GM18511 (cell line): ENCODE data around the gene BMPER.
"Not testable (repeated sequence)": the region's sequence is repeated elsewhere in the genome, so short reads cannot be mapped to it uniquely, and the experiment has no call there.

Experiments
- ATAC-seq: cut with Tn5 transposase; IDR thresholded peaks from one replicate; pipeline ENCODE4 v1.9.1; 2021; ENCODE audit warnings: mild to moderate bottlenecking, moderate library complexity; ENCODE audit not compliant: unreplicated experiment

Gene BMPER

GRCh38 chr7:34165466-34165865, 260.1 kb downstream of the BMPER start:
- no peak for ATAC-seq

GRCh38 chr7:34165927-34166550, 260.7 kb downstream of the BMPER start:
- ATAC-seq = no peak

GRCh38 chr7:34168013-34168412, 262.7 kb downstream of the BMPER start:
- ATAC-seq = no peak

DNA sequence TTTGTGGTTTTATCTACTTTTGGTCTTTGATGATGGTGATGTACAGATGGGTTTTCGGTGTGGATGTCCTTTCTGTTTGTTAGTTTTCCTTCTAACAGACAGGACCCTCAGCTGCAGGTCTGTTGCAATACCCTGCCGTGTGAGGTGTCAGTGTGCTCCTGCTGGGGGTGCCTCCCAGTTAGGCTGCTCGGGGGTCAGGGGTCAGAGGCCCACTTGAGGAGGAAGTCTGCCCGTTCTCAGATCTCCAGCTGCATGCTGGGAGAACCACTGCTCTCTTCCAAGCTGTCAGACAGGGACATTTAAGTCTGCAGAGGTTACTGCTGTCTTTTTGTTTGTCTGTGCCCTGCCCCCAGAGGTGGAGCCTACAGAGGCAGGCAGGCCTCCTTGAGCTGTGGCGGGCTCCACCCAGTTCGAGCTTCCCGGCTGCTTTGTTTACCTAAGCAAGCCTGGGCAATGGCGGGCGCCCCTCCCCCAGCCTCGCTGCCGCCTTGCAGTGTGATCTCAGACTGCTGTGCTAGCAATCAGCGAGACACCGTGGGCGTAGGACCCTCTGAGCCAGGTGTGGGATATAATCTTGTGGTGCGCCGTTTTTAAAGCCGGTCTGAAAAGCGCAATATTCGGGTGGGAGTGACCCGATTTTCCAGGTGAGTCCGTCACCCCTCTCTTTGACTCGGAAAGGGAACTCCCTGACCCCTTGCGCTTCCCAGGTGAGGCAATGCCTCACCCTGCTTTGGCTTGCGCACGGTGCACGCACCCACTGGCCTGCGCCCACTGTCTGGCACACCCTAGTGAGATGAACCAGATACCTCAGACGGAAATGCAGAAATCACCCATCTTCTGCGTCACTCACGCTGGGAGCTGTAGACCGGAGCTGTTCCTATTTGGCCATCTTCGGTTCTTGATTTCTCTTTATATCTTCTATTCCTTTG, 269.6 kb downstream of the BMPER start:
- ATAC-seq = not testable (repeated sequence)

- ATAC-seq = no peak
Measured at GRCh38 chr7:34175837-34176236, 270.5 kb downstream of the BMPER start.

GRCh38 chr7:34177476-34177875, 272.1 kb downstream of the BMPER start:
- ATAC-seq = no peak

GRCh38 chr7:34181271-34181958, 276.1 kb downstream of the BMPER start:
- no peak for ATAC-seq

DNA sequence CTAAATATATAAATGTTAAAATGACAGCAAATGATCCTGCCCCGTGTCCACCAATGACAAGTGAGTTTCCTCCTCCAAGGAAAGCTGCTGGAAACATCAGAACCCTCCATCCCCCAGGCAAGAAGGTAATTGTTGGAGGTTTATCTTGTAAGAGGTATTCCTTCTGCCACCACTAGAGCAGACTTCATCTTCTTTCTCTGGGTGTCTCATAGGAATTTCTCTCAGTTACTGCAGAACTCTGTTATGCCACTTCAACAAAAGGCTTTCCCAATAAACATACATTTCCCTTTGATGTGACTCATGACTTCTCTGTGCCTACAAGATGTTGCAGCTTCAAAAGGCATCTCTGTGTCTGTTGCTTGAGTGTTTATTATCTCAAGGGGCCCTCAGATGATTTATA, 279.1 kb downstream of the BMPER start:
- ATAC-seq = no peak

DNA sequence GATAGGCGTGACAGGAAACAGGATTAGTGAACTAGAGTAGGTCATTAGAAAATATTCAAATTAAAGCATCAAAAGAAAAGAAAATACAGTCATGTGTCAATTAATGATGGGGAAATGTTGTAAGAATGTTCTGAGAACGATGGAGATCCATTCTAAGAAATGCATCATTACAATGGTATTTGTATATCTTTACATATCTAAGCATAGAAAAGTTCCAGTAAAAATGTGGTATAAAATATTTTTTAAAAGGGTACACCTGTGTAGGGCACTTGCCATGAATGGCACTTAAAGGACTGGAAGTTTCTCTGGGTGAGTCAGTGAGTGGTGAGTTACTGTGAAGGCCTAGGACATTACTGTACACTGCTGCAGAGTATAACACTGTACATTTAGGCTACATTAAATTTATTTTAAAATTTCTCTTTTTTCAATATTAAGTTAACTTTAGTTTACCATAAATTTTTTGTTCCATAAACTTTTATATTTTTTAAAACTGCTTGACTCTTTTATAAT, 282.5 kb downstream of the BMPER start:
- ATAC-seq = no peak

GRCh38 chr7:34189031-34189430, 283.7 kb downstream of the BMPER start:
- no peak for ATAC-seq

- no peak for ATAC-seq
Measured at GRCh38 chr7:34190299-34190698, 285.0 kb downstream of the BMPER start.

DNA sequence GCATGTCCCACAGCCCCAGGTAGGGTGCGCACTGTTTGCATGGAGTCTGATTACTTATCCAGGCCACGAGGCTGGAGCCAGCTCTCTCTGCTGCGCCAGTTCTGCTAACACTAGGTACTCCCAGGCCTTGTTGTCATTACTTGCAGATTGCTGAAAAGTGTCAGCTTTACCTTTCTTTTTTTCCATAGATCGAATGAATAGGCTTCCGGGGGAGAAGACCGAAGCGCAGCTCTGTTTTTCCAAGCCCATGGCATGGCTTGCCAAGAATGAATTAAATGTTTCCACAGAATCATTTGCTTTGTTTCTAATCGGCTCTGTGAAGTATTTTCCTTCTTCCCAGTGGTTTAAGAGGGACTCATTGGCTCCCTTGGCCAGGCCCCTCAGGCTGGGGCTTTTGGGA, 285.8 kb downstream of the BMPER start:
- ATAC-seq = no peak

GRCh38 chr7:34191771-34192479, 286.6 kb downstream of the BMPER start:
- ATAC-seq = no peak

DNA sequence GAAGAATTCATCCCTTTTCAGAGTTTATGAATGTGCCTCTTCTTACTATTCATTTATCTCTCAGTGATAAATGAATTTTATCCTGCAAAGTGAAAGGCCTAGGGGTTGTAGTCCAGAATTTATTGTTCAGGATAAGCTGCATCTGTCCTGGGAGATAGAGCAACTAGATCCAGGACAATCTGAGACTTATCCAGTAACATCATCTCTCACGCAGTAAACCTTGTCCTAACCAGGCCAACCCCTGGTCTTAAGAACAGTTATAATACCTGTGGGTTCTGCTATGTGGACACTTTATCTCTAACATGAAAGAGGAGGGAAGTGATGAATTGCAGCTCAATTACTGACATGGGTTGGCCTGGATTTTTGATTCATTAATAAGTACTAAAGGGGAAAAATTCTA, 287.6 kb downstream of the BMPER start:
- ATAC-seq = no peak

DNA sequence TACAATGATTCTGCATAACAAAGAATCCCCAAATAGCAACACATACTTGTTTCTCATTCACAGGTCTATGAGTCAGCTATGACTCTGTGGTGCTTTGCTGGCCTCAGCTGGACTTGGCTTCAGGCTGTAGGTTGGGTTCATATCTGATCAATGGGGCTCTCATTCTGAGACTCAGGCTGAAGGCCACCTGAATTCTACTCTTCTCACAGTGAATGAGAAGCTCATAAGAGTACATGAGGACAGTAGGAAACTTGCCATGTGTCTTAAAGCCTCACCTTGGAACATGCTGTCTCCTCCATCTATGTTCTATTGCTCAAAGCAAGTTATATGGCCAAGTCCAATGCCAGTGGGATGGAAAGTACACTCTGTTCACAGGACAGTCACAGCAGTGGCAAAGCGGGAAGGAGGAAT, 292.9 kb downstream of the BMPER start:
- no peak for ATAC-seq
